Heart left ventricle (tissue), 16 donors: ENCODE results near the gene TCF4. TPM values are rescaled to one million over a fixed set of nuclear protein-coding genes. Genes with fewer than 3 reads are reported as not detected.

ENCODE experiments used
- ATAC-seq, 4 donors: fragments of 200-7000 bp; cut with Tn5 transposase; one replicate each; pipeline ENCODE4 v1.9.1; 2020 to 2022; ENCODE audit warnings: moderate library complexity in 4 of 4, mild to moderate bottlenecking in 3 of 4, moderate number of reproducible peaks in 1 of 4
- DNase-seq, 5 donors: peaks; one replicate each; pipeline ENCODE4 v3.0.0-alpha.2; 2020
- H3K27ac ChIP-seq, 12 donors: fragments of 200-600 bp; sonication (generic) in 4 of 12; one replicate each; pipeline versions ENCODE4 v1.5.0 to v1.8.0; 2016 to 2022; ENCODE audit warnings: mild to moderate bottlenecking in 2 of 12
- H3K27me3 ChIP-seq, 9 donors: fragments of 200-600 bp; sonication (generic) in 2 of 9; one replicate each; pipeline versions ENCODE4 v1.5.1 to v1.8.0; 2016 to 2022; ENCODE audit warnings: mild to moderate bottlenecking in 3 of 9
- H3K36me3 ChIP-seq, 9 donors: fragments of 200-600 bp; sonication (generic) in 2 of 9; one replicate each; pipeline versions ENCODE4 v1.5.0 to v1.8.0; 2018 to 2022; ENCODE audit warnings: mild to moderate bottlenecking in 2 of 9
- H3K4me1 ChIP-seq, 12 donors: fragments of 200-600 bp; sonication (generic) in 4 of 12; one replicate each; pipeline versions ENCODE4 v1.5.0 to v1.8.0; 2016 to 2022; ENCODE audit warnings: mild to moderate bottlenecking in 3 of 12
- H3K4me3 ChIP-seq, 12 donors: fragments of 200-600 bp; sonication (generic) in 4 of 12; one replicate each; pipeline versions ENCODE4 v1.5.0 to v1.8.0; 2017 to 2022; ENCODE audit warnings: mild to moderate bottlenecking in 9 of 12, moderate library complexity in 4 of 12
- H3K9me3 ChIP-seq, 12 donors: fragments of 200-600 bp; sonication (generic) in 4 of 12; one replicate each; pipeline versions ENCODE4 v1.5.0 to v1.8.0; 2016 to 2022; ENCODE audit warnings: mild to moderate bottlenecking in 1 of 12
- CTCF ChIP-seq, 12 donors: fragments of 200-600 bp; sonication (generic) in 4 of 12; IDR thresholded peaks; one replicate each; pipeline versions ENCODE4 v1.5.0 to v1.8.0; 2018 to 2022; ENCODE audit warnings: antibody characterized with exemption in 12 of 12, mild to moderate bottlenecking in 5 of 12
- POLR2A ChIP-seq, 2 donors: fragments of 450-650 bp; IDR thresholded peaks; one replicate each; pipeline ENCODE4 v1.6.1; 2017; ENCODE audit warnings: antibody characterized with exemption in 2 of 2, mild to moderate bottlenecking in 2 of 2, moderate library complexity in 2 of 2
- WGBS, 4 donors: extraction: QIAGEN DNeasy Blood & Tissue Kit in 2 of 4; methylation state at CpG; one replicate each; pipeline versions ENCODE4 v1.1.5 to v1.1.7; 2013 to 2018; 5-methylcytosine and 5-hydroxymethylcytosine counted together
- intact Hi-C, 10 donors: fragments of 100-400 bp; cut with DNase I; formaldehyde crosslinking; loops; one replicate each; pipeline versions ENCODE4 v1.11.1 to v1.14.2; 2022
- polyA plus RNA-seq, 2 donors: library from polyadenylated mRNA; stranded (reverse); fragments of 200-250 nt; gene quantifications; one replicate each; pipeline ENCODE4 v1.2.3, GENCODE V29; 2013
- total RNA-seq, 9 donors: library from RNA; depleted of rRNA in 2 of 9; stranded (reverse); fragments of >200 nt in 2 of 9; fragmentation: NEBNext Ultra II Directional in 3 of 9; extraction: Animal tissue kit (Norgen Biotek cat#: 25700) in 3 of 9; gene quantifications; one replicate each; pipeline versions ENCODE4 v1.1.0 to v1.2.4, GENCODE V29; 2016 to 2023
- donor health status: ischemic (EF 13 %, LVEDD 7.1; RV severe dilation, severe dysfunction).
- donor health status: healthy with polysubstance abuse.
- donor health status: DM: no; HTN: yes; CAD: no.
- donor health status: DM: no; HTN: no; CAD: no.
- donor health status: ischemic (EF 25% LVEDD 6.9; RV normal size, moderate dysfunction).
- donor health status: ischemic (EF 25% LVEDD 5.7; RV mildly dilated, moderate dysfunction).
- donor health status: healthy.
- donor health status: DM: yes; HTN: yes; CAD: no.
- donor health status: ischemic (EF 35%, LVEDD 5.7; RV mildly dilated, moderate dysfunction).
- donor health status: nonischemic (EF 11% LVEDD 7.7; RV severe dilation, severe dysfunction).
- donor health status: DM: yes; HTN: yes; CAD: no.
- donor health status: PGD.
- donor health status: ischemic (EF 29% LVEDD 5.4; RV normal size, mild dysfunction).
- donor health status: nonischemic (EF 23%, LVEDD 6.1; RV moderate dilation, normal function).

The TCF4 gene
- total and polyA plus RNA-seq, 11 donors = 12.8 to 119 (median 71.5) TPM

- intact Hi-C loops = loop anchor here in 1 of 10 donors (5.0 kb wide), 1 partner anchor 39 kb away; no protein-coding TSS in a partner anchor
- 52 to 74% (median 68%) methylated on average over 1 of the region's 1 CpG for WGBS, 4 donors
- Histone ChIP-seq H3K27ac (peak overlapping the region in 11 of 12 donors; percentile 46 to 86 (median 77)), H3K9me3 (peaks cover 0 to 16% (median 4%) of the 10 kb centered on the region in 12 donors), H3K27me3 (no peaks in the 10 kb centered on the region), H3K4me1 (peaks cover 0 to 35% (median 23%) of the 10 kb centered on the region in 12 donors), H3K36me3 (peaks cover 0 to 2% (median 0%) of the 10 kb centered on the region in 9 donors), H3K4me3 (no peak overlapping the region)
- DNase-seq (no peak), ATAC-seq (no peak)
- TF ChIP-seq POLR2A (IDR thresholded peaks at IDR 0.05) = no peak
- no peak for TF ChIP-seq CTCF (IDR thresholded peaks at IDR 0.05)
Measured at GRCh38 chr18:55386545-55386944, 201.4 kb downstream of the TCF4 start.

GRCh38 chr18:55385770-55386169, 202.2 kb downstream of the TCF4 start:
- DNase-seq (no peak), ATAC-seq (no peak)
- H3K27ac ChIP-seq = peak overlapping the region in 8 of 12 donors; percentile 1 to 81 (median 46)
- intact Hi-C loops = loop anchor here in 1 of 10 donors (5.0 kb wide), 1 partner anchor 38 kb away; no protein-coding TSS in a partner anchor
- WGBS, 4 donors = 83 to 90% (median 84%) methylated on average over 4 of the region's 4 CpGs
- H3K4me1 ChIP-seq = peaks cover 0 to 35% (median 23%) of the 10 kb centered on the region in 12 donors
- H3K36me3 ChIP-seq = peaks cover 0 to 2% (median 0%) of the 10 kb centered on the region in 9 donors
- TF ChIP-seq CTCF (IDR thresholded peaks at IDR 0.05) (no peak), POLR2A (IDR thresholded peaks at IDR 0.05) (no peak)
- no peaks in the 10 kb centered on the region for H3K27me3 ChIP-seq
- no peak overlapping the region for H3K4me3 ChIP-seq
- H3K9me3 ChIP-seq = peaks cover 0 to 16% (median 4%) of the 10 kb centered on the region in 12 donors

GRCh38 chr18:55384551-55385275, 203.3 kb downstream of the TCF4 start:
- no peak for TF ChIP-seq POLR2A (IDR thresholded peaks at IDR 0.05)
- peak in 11 of 12 donors; percentile 13 to 59 (median 41) for TF ChIP-seq CTCF (IDR thresholded peaks at IDR 0.05)

GRCh38 chr18:55384115-55384514, 203.9 kb downstream of the TCF4 start:
- H3K27me3 ChIP-seq = no peaks in the 10 kb centered on the region
- H3K4me1 ChIP-seq = peaks cover 0 to 32% (median 22%) of the 10 kb centered on the region in 12 donors
- intact Hi-C loops = no loop called here
- WGBS, 4 donors = 87 to 95% (median 93%) methylated on average over 4 of the region's 4 CpGs
- ATAC-seq (no peak), DNase-seq (no peak)
- H3K36me3 ChIP-seq = no peaks in the 10 kb centered on the region
- peaks cover 0 to 16% (median 4%) of the 10 kb centered on the region in 12 donors for H3K9me3 ChIP-seq
- TF ChIP-seq POLR2A (IDR thresholded peaks at IDR 0.05) (no peak), CTCF (IDR thresholded peaks at IDR 0.05) (no peak)
- H3K27ac ChIP-seq = no peak overlapping the region
- H3K4me3 ChIP-seq = no peak overlapping the region

More at GRCh38 chr18:55384551-55385275, 203.3 kb downstream of the TCF4 start:
- H3K36me3 ChIP-seq = peaks cover 0 to 2% (median 0%) of the 10 kb centered on the region in 9 donors
- peaks cover 0 to 16% (median 4%) of the 10 kb centered on the region in 12 donors for H3K9me3 ChIP-seq
- peak overlapping the region in 1 of 12 donors; percentile 10 for H3K27ac ChIP-seq
- H3K27me3 ChIP-seq = no peaks in the 10 kb centered on the region
- DNase-seq = no peak
- 71 to 82% (median 77%) methylated on average over 4 of the region's 4 CpGs for WGBS, 4 donors
- no peak overlapping the region for H3K4me3 ChIP-seq
- intact Hi-C loops = loop anchor here in 1 of 10 donors (5.0 kb wide), 1 partner anchor 37 kb away; no protein-coding TSS in a partner anchor
- ATAC-seq = no peak
- peaks cover 0 to 35% (median 23%) of the 10 kb centered on the region in 12 donors for H3K4me1 ChIP-seq
